H1 (cell line): Measurements from ENCODE around the gene KLHL29.

Experiments used
- CHD2 ChIP-seq: IDR thresholded peaks from 2 replicates; pipeline ENCODE4 v1.6.1; 2012; ENCODE audit warnings: low read length, improper control_type of control experiment
- MAFK ChIP-seq: IDR thresholded peaks from 2 replicates; pipeline ENCODE4 v1.6.1; 2012; ENCODE audit warnings: low read depth, mild to moderate bottlenecking, improper control_type of control experiment, low read length
- TCF12 ChIP-seq: IDR thresholded peaks from 2 replicates; pipeline ENCODE4 v1.6.1; 2011; ENCODE audit warnings: low read depth, mild to moderate bottlenecking, low read length
- TF ChIP-seq, protein P1 (sequence below), 3 experiments: IDR thresholded peaks; 1 replicate in 2 of 3; 2 replicates in 1 of 3; pipeline versions ENCODE4 v1.5.1 to v1.6.1; 2011; ENCODE audit warnings: low read length in 3 of 3, mild to moderate bottlenecking in 3 of 3, inconsistent platforms in 2 of 3, low read depth in 1 of 3, moderate library complexity in 1 of 3; ENCODE audit not compliant: insufficient read depth in 1 of 3; ENCODE audit errors: control extremely low read depth in 1 of 3

- TF ChIP-seq MAFK (no peak), TCF12 (no peak), CHD2 (no peak)
- TF ChIP-seq, protein P1, sequence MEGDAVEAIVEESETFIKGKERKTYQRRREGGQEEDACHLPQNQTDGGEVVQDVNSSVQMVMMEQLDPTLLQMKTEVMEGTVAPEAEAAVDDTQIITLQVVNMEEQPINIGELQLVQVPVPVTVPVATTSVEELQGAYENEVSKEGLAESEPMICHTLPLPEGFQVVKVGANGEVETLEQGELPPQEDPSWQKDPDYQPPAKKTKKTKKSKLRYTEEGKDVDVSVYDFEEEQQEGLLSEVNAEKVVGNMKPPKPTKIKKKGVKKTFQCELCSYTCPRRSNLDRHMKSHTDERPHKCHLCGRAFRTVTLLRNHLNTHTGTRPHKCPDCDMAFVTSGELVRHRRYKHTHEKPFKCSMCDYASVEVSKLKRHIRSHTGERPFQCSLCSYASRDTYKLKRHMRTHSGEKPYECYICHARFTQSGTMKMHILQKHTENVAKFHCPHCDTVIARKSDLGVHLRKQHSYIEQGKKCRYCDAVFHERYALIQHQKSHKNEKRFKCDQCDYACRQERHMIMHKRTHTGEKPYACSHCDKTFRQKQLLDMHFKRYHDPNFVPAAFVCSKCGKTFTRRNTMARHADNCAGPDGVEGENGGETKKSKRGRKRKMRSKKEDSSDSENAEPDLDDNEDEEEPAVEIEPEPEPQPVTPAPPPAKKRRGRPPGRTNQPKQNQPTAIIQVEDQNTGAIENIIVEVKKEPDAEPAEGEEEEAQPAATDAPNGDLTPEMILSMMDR (IDR thresholded peaks at IDR 0.05; ENCODE audit: control extremely low read depth in 1 of 3, insufficient read depth in 1 of 3, low read depth in 1 of 3, low read length in 3 of 3) = no peak
Observed at GRCh38 chr2:23571085-23571484, 186.1 kb downstream of the KLHL29 start.
